HG03520 (cell line): ENCODE measurements around the gene LAMA5.

Experiments
- ATAC-seq: cut with Tn5 transposase; IDR thresholded peaks from one replicate; pipeline ENCODE4 v1.9.1; 2021; ENCODE audit warnings: mild to moderate bottlenecking, moderate library complexity; ENCODE audit not compliant: unreplicated experiment

LAMA5 gene

DNA sequence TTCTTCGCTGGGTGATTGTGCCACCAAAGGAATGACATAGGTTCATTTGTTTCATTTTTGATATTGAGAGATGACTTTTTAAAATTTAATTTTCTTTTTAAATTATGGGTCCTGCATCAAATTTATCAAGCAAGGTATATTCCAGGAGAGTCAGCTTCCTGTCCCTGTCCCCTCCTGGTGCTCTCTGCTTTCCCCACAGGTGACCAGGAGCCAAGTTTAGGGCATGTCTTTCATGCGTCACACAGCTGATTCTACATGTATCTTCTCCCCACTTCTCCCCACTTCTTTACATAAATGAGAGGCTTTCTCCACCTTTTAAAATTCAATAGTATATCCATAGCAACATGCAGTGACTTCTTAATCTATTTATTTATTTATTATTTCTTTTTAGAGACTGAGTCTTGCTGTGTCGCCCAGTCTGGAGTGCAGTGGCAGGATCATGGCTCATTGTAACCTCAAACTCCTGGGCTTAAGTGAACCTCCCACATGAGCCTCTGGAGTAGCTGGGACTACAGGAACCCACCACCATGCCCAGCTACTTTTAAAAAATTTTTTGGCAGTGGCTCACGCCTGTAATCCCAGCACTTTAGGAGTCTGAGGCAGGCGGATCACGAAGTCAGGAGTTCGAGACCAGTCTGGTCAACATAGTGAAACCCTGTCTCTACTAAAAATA is 98.7 kb downstream of the LAMA5 start:
- ATAC-seq = no peak

DNA sequence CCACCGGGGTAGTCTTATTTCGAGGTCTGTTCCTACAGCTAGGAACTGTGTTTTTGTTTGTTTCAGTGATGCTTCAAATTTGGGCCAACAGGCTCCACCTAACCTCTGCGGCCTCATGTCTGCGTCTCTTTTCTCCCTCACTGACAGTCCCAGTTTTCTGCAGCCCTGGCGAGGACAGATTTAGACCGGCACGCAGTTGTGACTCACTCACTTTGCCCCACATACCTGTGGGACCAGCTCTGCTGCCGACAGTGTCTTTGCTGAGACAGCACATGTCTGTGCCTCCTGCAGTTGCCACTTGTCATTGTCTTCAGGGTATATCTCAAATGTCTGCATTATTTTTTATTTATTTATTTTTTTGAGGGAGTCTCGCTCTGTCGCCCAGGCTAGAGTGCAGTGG is 99.6 kb downstream of the LAMA5 start:
- ATAC-seq = no peak

DNA sequence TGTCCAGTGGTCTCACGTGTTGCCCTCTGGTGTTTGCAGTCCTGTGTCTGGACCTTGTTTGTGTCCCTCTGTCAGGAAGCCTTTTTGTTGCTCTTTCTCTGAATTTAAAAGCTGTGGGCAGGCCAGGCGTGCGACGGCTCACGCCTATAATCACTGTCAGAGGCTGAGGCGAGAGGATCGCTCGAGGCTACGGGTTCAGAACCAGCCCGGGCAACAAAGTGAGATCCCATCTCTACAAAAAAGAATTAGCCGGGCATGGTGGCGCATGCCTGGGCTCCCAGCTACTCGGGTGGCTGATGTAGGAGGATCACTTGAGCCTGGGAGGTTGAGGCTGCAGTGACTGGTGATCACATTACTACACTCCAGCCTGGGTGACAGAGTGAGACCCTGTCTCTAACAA is 100.3 kb downstream of the LAMA5 start:
- no peak for ATAC-seq

DNA sequence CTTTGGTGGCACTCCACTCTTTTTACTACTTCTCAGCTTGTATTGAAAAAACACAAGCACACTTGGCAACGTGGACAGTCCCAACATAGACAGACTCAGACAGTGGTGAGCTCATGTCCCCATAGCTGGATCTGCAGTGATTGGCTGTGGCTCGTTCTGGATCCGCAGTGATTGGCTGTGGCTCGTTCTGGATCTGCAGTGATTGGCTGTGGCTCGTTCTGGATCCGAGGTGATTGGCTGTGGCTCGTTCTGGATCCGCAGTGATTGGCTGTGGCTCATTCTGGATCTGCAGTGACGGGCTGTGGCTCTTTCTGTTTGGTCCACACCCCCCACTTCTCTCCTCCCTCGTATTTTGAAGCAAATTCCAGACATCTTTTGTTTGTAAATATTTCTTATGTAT is 100.8 kb downstream of the LAMA5 start:
- no peak for ATAC-seq

DNA sequence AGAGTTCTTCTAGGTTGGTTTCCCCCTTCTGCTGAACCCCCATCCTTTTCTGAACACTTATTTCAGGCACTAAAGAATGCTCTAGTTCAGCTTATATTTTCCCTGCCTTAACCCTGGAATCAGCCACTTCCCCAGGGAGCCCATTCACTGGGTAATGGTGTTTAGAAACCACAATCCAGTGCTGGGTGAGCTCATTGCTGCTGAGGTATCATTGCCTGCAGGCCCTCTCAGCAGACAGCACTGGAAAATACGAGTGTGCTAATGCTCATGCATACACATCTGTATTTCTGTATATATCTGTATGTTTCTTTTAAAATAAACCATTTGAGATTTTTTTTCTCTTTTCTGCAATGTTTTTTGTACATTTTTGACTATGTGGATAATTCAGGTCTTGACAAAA is 101.7 kb downstream of the LAMA5 start:
- ATAC-seq = no peak

DNA sequence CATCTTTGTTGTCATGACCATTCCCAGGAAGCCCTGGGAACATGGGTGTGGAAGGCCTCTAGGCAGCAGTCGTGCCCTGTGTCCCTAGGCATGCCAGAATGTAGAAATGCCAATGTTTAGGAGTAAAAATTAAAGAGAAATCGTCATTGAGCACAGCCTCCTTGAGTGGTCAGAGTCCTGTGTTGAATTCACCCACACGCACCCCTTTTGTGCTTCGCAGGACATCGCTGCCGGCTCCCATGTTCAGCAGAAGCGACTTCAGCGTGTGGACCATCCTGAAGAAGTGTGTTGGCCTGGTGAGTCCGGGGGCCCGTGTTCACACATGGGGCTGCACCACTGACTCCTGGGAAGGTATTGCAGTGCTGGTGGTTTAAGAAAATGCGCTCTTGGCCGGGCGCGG is 103.7 kb downstream of the LAMA5 start:
- no peak for ATAC-seq

DNA sequence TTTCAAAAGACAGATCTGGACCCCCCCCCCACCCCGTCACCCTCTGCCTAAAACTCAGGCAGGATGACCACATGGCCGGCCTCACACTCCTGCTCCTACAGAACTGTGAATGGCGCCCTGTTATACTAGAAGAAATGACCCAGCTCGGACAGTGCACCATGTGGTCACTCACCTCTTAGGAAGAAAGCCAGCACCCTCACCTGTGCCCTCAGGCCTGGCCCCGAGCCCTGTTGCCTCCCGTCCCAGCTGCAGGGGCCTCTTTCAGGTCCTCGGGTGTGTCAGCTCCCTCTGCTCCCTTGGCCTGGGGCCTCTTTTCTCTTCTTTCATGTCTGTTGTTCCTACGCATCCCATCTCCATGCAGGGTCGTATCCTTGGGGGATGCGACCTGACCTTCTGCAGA is 105.0 kb downstream of the LAMA5 start:
- no peak for ATAC-seq

DNA sequence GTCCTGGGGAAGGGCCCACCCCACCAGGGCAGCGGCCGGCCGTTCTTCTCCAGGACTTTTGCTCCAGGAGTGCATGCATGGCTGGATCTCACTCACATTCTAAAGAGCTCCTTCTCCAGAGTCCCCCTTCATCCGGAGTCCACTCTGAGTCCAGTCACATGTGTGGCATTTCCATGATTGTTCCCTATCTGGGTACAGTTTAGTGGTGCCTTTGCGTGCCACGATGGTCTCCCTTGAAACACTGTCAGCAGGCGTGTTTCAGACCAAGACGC is 107.9 kb downstream of the LAMA5 start:
- ATAC-seq = no peak
